GM13977 (cell line): ENCODE results near the gene MCM9.

Experiments used
- DNase-seq: peaks from one replicate; pipeline ENCODE4 v3.0.0; 2012; ENCODE audit warnings: low spot score
- CTCF ChIP-seq: IDR thresholded peaks from 2 replicates; pipeline ENCODE4 v1.5.1; 2012; ENCODE audit warnings: mild to moderate bottlenecking, control low read depth; ENCODE audit not compliant: insufficient read depth; ENCODE audit errors: extremely low read depth, missing control alignments
- in situ Hi-C: fragments of 300-500 bp; cut with MboI; formaldehyde crosslinking; loops from one replicate; pipeline ENCODE4 v1.12.0; 2022; ENCODE audit warnings: low sequenced_read_pairs, low pct_unique_long_range_greater_than_20kb, mixed read lengths, inconsistent platforms; ENCODE audit not compliant: unreplicated experiment

The MCM9 gene

GRCh38 chr6:118865100-118865391 is 69.9 kb downstream of the MCM9 start:
- in situ Hi-C loops: no loop called here
- DNase-seq: no peak
- TF ChIP-seq CTCF: no peak

DNA sequence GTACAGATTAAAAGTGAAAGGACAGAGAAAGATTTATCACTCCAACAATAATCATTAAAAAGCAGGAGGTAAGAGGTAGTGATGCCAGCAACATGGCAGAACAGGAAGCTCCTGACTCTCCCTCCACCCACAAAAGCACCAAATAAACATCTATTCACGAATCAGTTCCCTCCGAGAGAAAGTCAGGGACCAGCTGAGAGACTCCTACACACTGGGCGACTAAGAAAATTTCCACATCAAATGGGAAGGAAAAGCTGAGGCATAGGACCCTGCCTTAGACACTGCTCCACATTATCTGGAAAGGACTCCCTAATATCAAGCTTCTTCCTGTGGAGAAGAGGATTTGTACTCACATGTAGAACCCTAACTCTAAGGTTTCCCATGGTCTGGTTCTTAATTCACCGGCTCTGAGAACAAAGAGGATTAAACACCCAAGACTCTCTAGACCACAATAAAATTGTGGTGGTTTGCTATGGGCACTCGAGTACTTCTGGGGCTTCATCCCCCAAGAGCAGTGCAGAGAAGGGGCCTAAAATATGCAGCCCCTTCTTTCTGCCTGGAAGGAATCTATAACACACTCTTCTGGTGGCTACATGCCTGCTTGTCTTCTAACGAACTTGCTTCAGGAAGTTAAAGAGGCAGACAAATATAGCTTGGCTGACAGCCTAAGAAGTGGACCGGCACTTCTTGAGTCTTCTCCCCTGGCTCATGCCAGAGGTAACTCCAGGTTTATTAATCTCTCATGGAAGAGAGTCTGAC is 70.4 kb downstream of the MCM9 start:
- no peak for DNase-seq
- no peak for TF ChIP-seq CTCF
- in situ Hi-C loops: no loop called here

- TF ChIP-seq CTCF: no peak
- no peak for DNase-seq
- in situ Hi-C loops: no loop called here
Measured at GRCh38 chr6:118862443-118862842, 72.5 kb downstream of the MCM9 start.

- TF ChIP-seq CTCF: no peak
- in situ Hi-C loops: no loop called here
- no peak for DNase-seq
Measured at GRCh38 chr6:118860880-118861279, 74.1 kb downstream of the MCM9 start.

- in situ Hi-C loops: no loop called here
- no peak for TF ChIP-seq CTCF
- DNase-seq: no peak
Measured at GRCh38 chr6:118860363-118860762, 74.6 kb downstream of the MCM9 start.

DNA sequence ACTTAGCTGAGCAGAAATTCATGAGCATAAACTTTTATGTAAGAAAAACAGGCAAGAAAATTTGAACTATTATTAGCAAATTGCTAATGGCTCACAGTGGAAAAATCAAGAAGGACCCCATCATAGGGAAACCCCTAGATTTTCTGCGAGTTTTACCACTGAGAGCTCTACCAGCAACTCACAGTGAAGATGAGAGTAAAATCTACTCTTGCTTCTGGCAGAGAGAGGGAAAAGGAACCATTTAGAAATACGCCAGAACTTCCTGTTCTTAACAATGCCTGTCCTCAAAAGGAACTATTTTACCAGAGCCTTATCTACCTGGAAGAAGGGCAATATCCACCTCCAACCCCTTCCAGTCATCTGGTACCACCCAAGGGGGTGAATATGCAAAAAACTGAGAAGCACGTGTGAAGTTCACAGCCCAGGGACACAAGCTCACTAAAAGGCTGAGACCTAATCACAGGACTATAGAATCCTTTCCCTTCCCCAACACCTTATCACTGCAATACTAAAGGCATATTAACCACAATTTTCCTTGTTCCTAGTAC is 75.4 kb downstream of the MCM9 start:
- in situ Hi-C loops: no loop called here

More for the DNA sequence above, 75.4 kb downstream of the MCM9 start:
- DNase-seq: no peak
- TF ChIP-seq CTCF: no peak
